OCI-LY7 (cell line): ENCODE measurements around the gene GNB2. TPM values are rescaled to one million over a fixed set of nuclear protein-coding genes. Genes with fewer than 3 reads are reported as not detected.
"Not testable (repeated sequence)": the region's sequence is repeated elsewhere in the genome, so short reads cannot be mapped to it uniquely, and the experiment has no call there.

Experiments used
- BruUV-seq: library from RNA; stranded (reverse); fragments of 400-500 nt; replicated peaks from 2 replicates; lab custom pipeline; 2021; lab: Mats Ljungman, UMichigan
- CTCF ChIA-PET: fragments of 300-600 bp; sonication (Branson Sonifier 250); formaldehyde crosslinking; loops from one replicate; lab custom pipeline; 2022; ENCODE audit warnings: antibody characterized with exemption; ENCODE audit not compliant: unreplicated experiment; lab: Charles Lee
- POLR2A ChIA-PET: fragments of 300-600 bp; sonication (Branson Sonifier 250); formaldehyde crosslinking; loops from one replicate; lab custom pipeline; 2022; ENCODE audit warnings: antibody characterized with exemption; lab: Charles Lee
- DNase-seq: peaks from one replicate; pipeline ENCODE4 v3.0.0-alpha.2; 2015; ENCODE audit warnings: low spot score
- H2AFZ ChIP-seq: fragments of 200-600 bp; sonication (generic), shearing (Covaris generic); 2 replicates; pipeline ENCODE4 v1.6.1; 2014; ENCODE audit warnings: mild to moderate bottlenecking, antibody characterized with exemption, low read length, moderate library complexity
- H3K27ac ChIP-seq: fragments of 200-600 bp; sonication (generic); 2 replicates; pipeline ENCODE4 v1.5.1; 2014; ENCODE audit warnings: mixed run types, low read depth, mild to moderate bottlenecking, moderate library complexity, low read length, inconsistent platforms; ENCODE audit not compliant: poor library complexity, severe bottlenecking
- H3K36me3 ChIP-seq: fragments of 200-600 bp; sonication (generic); 2 replicates; pipeline ENCODE4 v1.6.1; 2014; ENCODE audit warnings: mild to moderate bottlenecking, antibody characterized with exemption, low read length, moderate library complexity, mixed read lengths; ENCODE audit not compliant: insufficient read depth
- H3K4me1 ChIP-seq: fragments of 200-600 bp; sonication (generic); 2 replicates; pipeline ENCODE4 v1.5.1; 2014; ENCODE audit warnings: mild to moderate bottlenecking, low read length; ENCODE audit not compliant: insufficient read depth, poor library complexity, severe bottlenecking
- H3K4me2 ChIP-seq: fragments of 200-600 bp; sonication (generic); 2 replicates; pipeline ENCODE4 v1.6.1; 2014; ENCODE audit warnings: mild to moderate bottlenecking, low read length
- H3K4me3 ChIP-seq: fragments of 200-600 bp; sonication (generic); 2 replicates; pipeline ENCODE4 v1.5.1; 2014; ENCODE audit warnings: mild to moderate bottlenecking, low read depth, low read length; ENCODE audit not compliant: poor library complexity, severe bottlenecking
- H3K79me2 ChIP-seq: fragments of 200-600 bp; sonication (generic); 2 replicates; pipeline ENCODE4 v1.6.1; 2016; ENCODE audit warnings: low read depth, mild to moderate bottlenecking, low read length, moderate library complexity, mixed read lengths; ENCODE audit not compliant: insufficient read depth
- H3K9me2 ChIP-seq: fragments of 200-600 bp; sonication (generic); 2 replicates; pipeline ENCODE4 v1.6.1; 2016; ENCODE audit warnings: mild to moderate bottlenecking, low read length, mixed read lengths; ENCODE audit not compliant: insufficient read depth
- H3K9me3 ChIP-seq: fragments of 200-600 bp; sonication (generic); 2 replicates; pipeline ENCODE4 v1.6.1; 2014; ENCODE audit warnings: mild to moderate bottlenecking, mixed run types, low read length, mixed read lengths
- H4K20me1 ChIP-seq: fragments of 200-600 bp; sonication (generic); 2 replicates; pipeline ENCODE4 v1.6.1; 2014; ENCODE audit warnings: mild to moderate bottlenecking, antibody characterized with exemption, low read length, moderate library complexity, mixed read lengths; ENCODE audit not compliant: insufficient read depth
- CTCF ChIP-seq: fragments of 200-600 bp; sonication (generic); conservative IDR thresholded peaks from 2 replicates; pipeline ENCODE4 v1.5.1; 2014; ENCODE audit warnings: mild to moderate bottlenecking, antibody characterized with exemption, low read length, moderate library complexity, mixed read lengths
- EZH2phosphoT487 ChIP-seq: fragments of 200-600 bp; sonication (generic); IDR thresholded peaks from 2 replicates; pipeline ENCODE4 v1.6.1; 2018; ENCODE audit warnings: low read depth, borderline replicate concordance, mild to moderate bottlenecking, mixed run types, antibody characterized with exemption, low read length, moderate library complexity, mixed read lengths
- intact Hi-C: fragments of 100-400 bp; cut with micrococcal nuclease; formaldehyde crosslinking; loops from one replicate; pipeline ENCODE4 v1.10.0; 2022; ENCODE audit not compliant: unreplicated experiment
- total RNA-seq, 2 experiments: library from RNA; depleted of rRNA in 1 of 2; stranded (reverse); fragments of >200 nt in 1 of 2; shearing (Covaris generic) in 1 of 2; gene quantifications; 2 replicates each; pipeline ENCODE4 v1.2.3, GENCODE V29; 2014 to 2022

Gene GNB2
- total RNA-seq, 2 experiments from 2014 or later, result 80.4 to 174 TPM

DNA sequence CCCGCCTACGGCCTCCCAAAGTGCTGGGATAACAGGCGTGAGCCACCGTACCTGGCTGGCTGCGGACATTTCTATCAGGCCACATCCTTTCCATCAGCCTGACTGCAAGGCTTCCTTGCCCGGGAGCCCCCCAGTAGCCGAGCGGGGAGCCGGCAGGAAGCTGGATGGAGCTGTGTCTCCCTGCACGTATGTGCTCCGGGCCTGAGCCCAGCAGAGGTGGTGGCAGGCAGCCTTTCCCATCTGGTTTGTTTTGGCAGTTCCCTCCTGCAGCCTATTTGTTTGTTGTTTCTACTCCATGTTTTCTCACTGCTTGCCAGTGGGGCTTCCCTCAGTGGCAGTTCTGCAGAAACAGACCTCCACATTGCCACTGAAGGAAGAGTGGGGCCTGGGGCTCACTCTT is 37.8 kb downstream of the GNB2 start:
- intact Hi-C loops, result no loop called here
- H3K79me2 ChIP-seq, result peaks cover 21% of the 10 kb centered on the region
- no peaks in the 10 kb centered on the region for H3K9me3 ChIP-seq
- TF ChIP-seq CTCF (no peak), EZH2phosphoT487 (no peak)
- POLR2A ChIA-PET, result no interaction called here
- no peak overlapping the region for H3K4me2 ChIP-seq
- BruUV-seq, result no TSS peak
- H3K4me3 ChIP-seq, result no peak overlapping the region
- H3K36me3 ChIP-seq, result peaks cover 28% of the 10 kb centered on the region
- no peaks in the 10 kb centered on the region for H3K9me2 ChIP-seq
- no peak overlapping the region for H3K27ac ChIP-seq
- peaks cover 12% of the 10 kb centered on the region for H3K4me1 ChIP-seq
- 0 out of 2 replicates have a peak, but pooled peaks cover 6% of the 10 kb centered on the region for H4K20me1 ChIP-seq
- DNase-seq, result no peak
- H2AFZ ChIP-seq, result no peak overlapping the region
- CTCF ChIA-PET, result no interaction called here

DNA sequence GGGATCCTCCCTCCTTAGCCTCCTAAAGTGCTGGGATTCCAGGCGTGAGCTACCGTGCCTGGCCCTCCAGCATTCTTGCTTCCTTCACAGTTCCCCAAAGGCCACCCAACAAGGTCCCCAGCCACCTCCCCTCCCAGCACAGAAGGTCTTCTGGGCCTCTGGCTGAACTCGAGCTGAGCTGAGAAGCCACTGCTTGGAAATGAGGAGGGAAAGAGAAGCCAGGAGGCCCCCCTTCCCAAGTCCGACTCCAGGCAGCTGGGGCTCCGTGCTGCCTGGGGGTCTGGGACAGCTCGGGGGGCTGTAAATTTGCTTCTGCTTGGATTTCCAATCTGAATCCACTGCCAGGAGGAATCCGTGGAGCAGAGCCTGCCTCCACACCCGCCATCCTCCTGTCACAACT is 41.2 kb downstream of the GNB2 start:
- Histone ChIP-seq H3K9me3 (no peaks in the 10 kb centered on the region), H3K27ac (no peak overlapping the region), H3K79me2 (no peaks in the 10 kb centered on the region), H3K9me2 (no peaks in the 10 kb centered on the region), H4K20me1 (no peaks in the 10 kb centered on the region), H2AFZ (no peak overlapping the region), H3K4me2 (no peak overlapping the region), H3K4me1 (no peaks in the 10 kb centered on the region), H3K4me3 (no peak overlapping the region), H3K36me3 (no peaks in the 10 kb centered on the region)
- intact Hi-C loops, result no loop called here
- BruUV-seq, result no TSS peak
- no peak for DNase-seq
- ChIA-PET POLR2A (interaction anchor here (1.2 kb wide), 1 partner anchor 9 kb away, joined by 5 read pairs; the partner anchor contains the start of gene POP7), CTCF (no interaction called here)
- TF ChIP-seq EZH2phosphoT487 (no peak), CTCF (no peak)

DNA sequence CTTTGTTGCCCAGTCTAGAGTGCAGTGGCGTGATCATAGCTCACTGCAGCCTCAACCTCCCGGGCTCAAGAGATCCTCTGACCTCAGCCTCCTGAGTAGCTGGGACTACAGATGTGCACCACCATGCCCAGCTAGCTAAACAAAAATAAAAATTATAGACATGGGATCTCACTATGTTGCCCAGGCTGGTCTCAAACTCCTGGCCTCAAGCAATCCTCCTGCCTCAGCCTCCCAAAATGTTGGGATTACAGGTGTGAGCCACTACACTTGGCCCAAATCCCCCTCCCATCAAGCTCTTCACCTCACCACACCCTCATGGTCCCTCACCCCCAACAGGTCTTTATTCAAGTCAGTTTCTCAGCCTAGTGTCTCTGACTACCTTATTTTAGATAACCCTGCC is 43.5 kb downstream of the GNB2 start:
- intact Hi-C loops, H2AFZ ChIP-seq, H3K27ac ChIP-seq, DNase-seq, H3K9me3 ChIP-seq, H4K20me1 ChIP-seq, H3K4me3 ChIP-seq, BruUV-seq, CTCF ChIA-PET, H3K9me2 ChIP-seq, H3K79me2 ChIP-seq, H3K36me3 ChIP-seq, H3K4me1 ChIP-seq, H3K4me2 ChIP-seq: not testable (repeated sequence)
- POLR2A ChIA-PET, result interaction anchor here (0.6 to 0.7 kb wide), 3 partner anchors 9 to 400 kb away, joined by 3 to 4 read pairs (median 4); no protein-coding TSS in a partner anchor
